ENCODE results near the gene FOXP3.

DNA sequence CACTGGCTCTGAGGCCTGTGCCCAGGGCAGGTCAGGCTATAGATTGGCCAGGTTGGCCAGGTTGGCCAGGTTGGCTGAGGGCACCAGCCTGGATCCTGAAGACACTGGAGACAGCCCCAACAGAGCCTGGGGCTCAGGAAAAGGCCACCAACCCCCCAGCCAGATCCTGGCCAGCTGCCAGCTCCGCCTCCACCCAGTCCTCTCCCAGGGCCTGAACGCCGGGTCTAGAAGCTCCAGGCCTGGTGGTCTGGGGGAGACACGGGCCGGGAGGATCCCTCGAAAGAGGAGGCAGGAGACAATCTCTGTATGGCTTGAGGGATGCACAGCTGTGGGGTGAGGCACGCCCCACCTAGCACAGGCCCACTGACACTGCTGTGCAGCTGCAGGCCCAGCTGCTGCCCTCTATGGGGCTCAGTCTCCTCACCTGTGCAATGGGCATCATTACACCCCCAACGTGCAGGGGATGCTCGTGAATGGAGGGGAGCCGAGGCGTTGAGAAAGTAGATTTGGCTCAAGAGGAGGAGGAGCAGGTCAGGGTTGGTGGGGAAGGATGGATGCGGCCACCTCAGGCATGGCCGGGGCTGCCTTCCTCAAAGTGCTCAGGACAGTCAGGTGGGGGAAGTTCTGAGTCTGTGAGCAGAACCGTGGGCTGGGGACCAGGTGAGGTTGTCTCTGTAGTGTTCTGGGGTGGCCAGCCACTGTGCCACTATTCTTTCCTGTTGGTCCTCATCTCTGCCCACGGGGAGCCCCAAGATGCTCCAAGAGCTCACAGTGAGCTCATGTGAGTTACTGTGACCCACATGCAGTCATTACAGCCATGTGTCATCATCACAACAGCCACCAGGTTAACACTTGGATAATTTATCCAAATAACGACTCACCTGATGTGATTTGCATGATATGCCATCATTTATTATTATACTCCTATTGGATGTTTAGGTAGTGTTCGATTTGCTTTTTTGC lies 28.2 kb upstream of the FOXP3 start:
- TF ChIP-seq, protein P1, sequence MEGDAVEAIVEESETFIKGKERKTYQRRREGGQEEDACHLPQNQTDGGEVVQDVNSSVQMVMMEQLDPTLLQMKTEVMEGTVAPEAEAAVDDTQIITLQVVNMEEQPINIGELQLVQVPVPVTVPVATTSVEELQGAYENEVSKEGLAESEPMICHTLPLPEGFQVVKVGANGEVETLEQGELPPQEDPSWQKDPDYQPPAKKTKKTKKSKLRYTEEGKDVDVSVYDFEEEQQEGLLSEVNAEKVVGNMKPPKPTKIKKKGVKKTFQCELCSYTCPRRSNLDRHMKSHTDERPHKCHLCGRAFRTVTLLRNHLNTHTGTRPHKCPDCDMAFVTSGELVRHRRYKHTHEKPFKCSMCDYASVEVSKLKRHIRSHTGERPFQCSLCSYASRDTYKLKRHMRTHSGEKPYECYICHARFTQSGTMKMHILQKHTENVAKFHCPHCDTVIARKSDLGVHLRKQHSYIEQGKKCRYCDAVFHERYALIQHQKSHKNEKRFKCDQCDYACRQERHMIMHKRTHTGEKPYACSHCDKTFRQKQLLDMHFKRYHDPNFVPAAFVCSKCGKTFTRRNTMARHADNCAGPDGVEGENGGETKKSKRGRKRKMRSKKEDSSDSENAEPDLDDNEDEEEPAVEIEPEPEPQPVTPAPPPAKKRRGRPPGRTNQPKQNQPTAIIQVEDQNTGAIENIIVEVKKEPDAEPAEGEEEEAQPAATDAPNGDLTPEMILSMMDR (IDR thresholded peaks at IDR 0.05), result no peak
- TF ChIP-seq POLR2A (IDR thresholded peaks at IDR 0.05) (no peak), POLR2AphosphoS5 (IDR thresholded peaks at IDR 0.05; ENCODE audit: insufficient read depth in 1 of 2, low read depth in 1 of 2) (no peak)

Data from vagina (tissue), 2 donors.